T-helper 17 cell (primary cell): ENCODE measurements around the gene TPSAB1. TPM values are rescaled to one million over a fixed set of nuclear protein-coding genes. Genes with fewer than 3 reads are reported as not detected.
"Not testable (repeated sequence)": the region's sequence is repeated elsewhere in the genome, so short reads cannot be mapped to it uniquely, and the experiment has no call there.

Experiments used
- ATAC-seq: fragments of 150-1000 bp; cut with Tn5 transposase; 2 replicates; pipeline ENCODE4 v1.10.0; 2021; ENCODE audit warnings: mild to moderate bottlenecking, moderate library complexity
- DNase-seq, 3 donors: peaks; one replicate each; pipeline versions ENCODE4 v3.0.0 to v3.0.0-alpha.2; 2020 to 2021
- H3K9me3 ChIP-seq: one replicate; pipeline ENCODE4 v1.7.0; 2013; ENCODE audit warnings: low read length, mild to moderate bottlenecking; ENCODE audit not compliant: control insufficient read depth, poor library complexity, severe bottlenecking
- H3K27ac Mint-ChIP-seq: one replicate; pipeline ENCODE4 v1.8.0; 2022; ENCODE audit warnings: mild to moderate bottlenecking, moderate library complexity, mixed read lengths
- H3K27me3 Mint-ChIP-seq: one replicate; pipeline ENCODE4 v1.8.0; 2022; ENCODE audit warnings: mixed read lengths
- H3K36me3 Mint-ChIP-seq: one replicate; pipeline ENCODE4 v1.8.0; 2022; ENCODE audit warnings: low read depth, mixed read lengths
- H3K4me1 Mint-ChIP-seq: one replicate; pipeline ENCODE4 v1.8.0; 2022; ENCODE audit warnings: mild to moderate bottlenecking, mixed read lengths
- H3K4me3 Mint-ChIP-seq: one replicate; pipeline ENCODE4 v1.8.0; 2022; ENCODE audit warnings: mild to moderate bottlenecking, moderate library complexity, mixed read lengths
- total RNA-seq, 4 donors: library from RNA in 2 of 4; stranded (reverse) in 2 of 4; gene quantifications; one replicate each; pipeline ENCODE4 v1.2.3 and lab custom pipeline; 2022 to 2026

TPSAB1 gene
- total RNA-seq, 2 donors from 2014 or later, result not detected

GRCh38 chr16:1264345-1265089, 24.0 kb downstream of the TPSAB1 start:
- Mint-ChIP-seq H3K4me3 (no peak overlapping the region), H3K4me1 (no peaks in the 10 kb centered on the region), H3K36me3 (no peaks in the 10 kb centered on the region), H3K27me3 (peaks cover 13% of the 10 kb centered on the region), H3K27ac (no peak overlapping the region)
- no peaks in the 10 kb centered on the region for H3K9me3 ChIP-seq
- ATAC-seq, result no peak
- DNase-seq, result no peak

GRCh38 chr16:1265090-1265630, 24.7 kb downstream of the TPSAB1 start:
- no peak overlapping the region for H3K27ac Mint-ChIP-seq
- DNase-seq (no peak), ATAC-seq (no peak)
- no peaks in the 10 kb centered on the region for H3K4me1 Mint-ChIP-seq
- no peaks in the 10 kb centered on the region for H3K9me3 ChIP-seq
- H3K4me3 Mint-ChIP-seq, result no peak overlapping the region
- H3K27me3 Mint-ChIP-seq, result peaks cover 14% of the 10 kb centered on the region
- no peaks in the 10 kb centered on the region for H3K36me3 Mint-ChIP-seq

- ATAC-seq (no peak), DNase-seq (no peak)
- no peaks in the 10 kb centered on the region for H3K9me3 ChIP-seq
- no peaks in the 10 kb centered on the region for H3K4me1 Mint-ChIP-seq
- H3K27me3 Mint-ChIP-seq, result peaks cover 14% of the 10 kb centered on the region
- H3K4me3 Mint-ChIP-seq, result no peak overlapping the region
- no peak overlapping the region for H3K27ac Mint-ChIP-seq
- no peaks in the 10 kb centered on the region for H3K36me3 Mint-ChIP-seq
These were observed 25.3 kb downstream of the TPSAB1 start for GRCh38 chr16:1265826-1266225.

GRCh38 chr16:1269418-1269817, 28.9 kb downstream of the TPSAB1 start:
- not testable (repeated sequence) for DNase-seq, ATAC-seq, H3K9me3 ChIP-seq, H3K4me3 Mint-ChIP-seq, H3K27ac Mint-ChIP-seq, H3K36me3 Mint-ChIP-seq, H3K4me1 Mint-ChIP-seq
- H3K27me3 Mint-ChIP-seq, result peaks cover 18% of the 10 kb centered on the region

- no peak for ATAC-seq
- no peak for DNase-seq
- Mint-ChIP-seq H3K36me3 (peaks cover 3% of the 10 kb centered on the region), H3K4me1 (peaks cover 3% of the 10 kb centered on the region), H3K27me3 (peaks cover 29% of the 10 kb centered on the region), H3K4me3 (no peak overlapping the region), H3K27ac (no peak overlapping the region)
- H3K9me3 ChIP-seq, result no peaks in the 10 kb centered on the region
These were observed 30.8 kb downstream of the TPSAB1 start for GRCh38 chr16:1271380-1271723.

GRCh38 chr16:1271724-1272413, 31.4 kb downstream of the TPSAB1 start:
- H3K4me3 Mint-ChIP-seq, H3K27ac Mint-ChIP-seq, H3K9me3 ChIP-seq, H3K36me3 Mint-ChIP-seq, DNase-seq, H3K4me1 Mint-ChIP-seq, ATAC-seq: not testable (repeated sequence)
- H3K27me3 Mint-ChIP-seq, result peaks cover 29% of the 10 kb centered on the region

GRCh38 chr16:1272453-1273198, 32.1 kb downstream of the TPSAB1 start:
- DNase-seq (no peak), ATAC-seq (no peak)
- Mint-ChIP-seq H3K4me1 (peaks cover 3% of the 10 kb centered on the region), H3K27ac (no peak overlapping the region), H3K36me3 (peaks cover 3% of the 10 kb centered on the region), H3K27me3 (peaks cover 34% of the 10 kb centered on the region), H3K4me3 (no peak overlapping the region)
- no peaks in the 10 kb centered on the region for H3K9me3 ChIP-seq

GRCh38 chr16:1273816-1274215, 33.3 kb downstream of the TPSAB1 start:
- H3K36me3 Mint-ChIP-seq, result peaks cover 3% of the 10 kb centered on the region
- H3K27me3 Mint-ChIP-seq, result peaks cover 35% of the 10 kb centered on the region
- ATAC-seq, result no peak
- no peak overlapping the region for H3K27ac Mint-ChIP-seq
- no peak overlapping the region for H3K4me3 Mint-ChIP-seq
- DNase-seq, result no peak
- H3K9me3 ChIP-seq, result no peaks in the 10 kb centered on the region
- peaks cover 3% of the 10 kb centered on the region for H3K4me1 Mint-ChIP-seq

GRCh38 chr16:1274767-1275166, 34.3 kb downstream of the TPSAB1 start:
- Mint-ChIP-seq H3K4me3 (peak overlapping the region; percentile 41), H3K27ac (no peak overlapping the region), H3K4me1 (peaks cover 3% of the 10 kb centered on the region), H3K36me3 (peaks cover 3% of the 10 kb centered on the region), H3K27me3 (peaks cover 35% of the 10 kb centered on the region)
- DNase-seq (no peak), ATAC-seq (no peak)
- H3K9me3 ChIP-seq, result no peaks in the 10 kb centered on the region

- H3K27ac Mint-ChIP-seq, result no peak overlapping the region
- H3K27me3 Mint-ChIP-seq, result peaks cover 26% of the 10 kb centered on the region
- peaks cover 3% of the 10 kb centered on the region for H3K4me1 Mint-ChIP-seq
- H3K4me3 Mint-ChIP-seq, result no peak overlapping the region
- no peak for DNase-seq
- no peak for ATAC-seq
- no peaks in the 10 kb centered on the region for H3K9me3 ChIP-seq
- peaks cover 3% of the 10 kb centered on the region for H3K36me3 Mint-ChIP-seq
These were observed 35.5 kb downstream of the TPSAB1 start for GRCh38 chr16:1275791-1276579.

GRCh38 chr16:1276580-1276878, 36.0 kb downstream of the TPSAB1 start:
- Mint-ChIP-seq H3K4me3 (no peak overlapping the region), H3K27ac (no peak overlapping the region), H3K36me3 (peaks cover 3% of the 10 kb centered on the region), H3K4me1 (no peaks in the 10 kb centered on the region), H3K27me3 (peaks cover 26% of the 10 kb centered on the region)
- no peak for DNase-seq
- H3K9me3 ChIP-seq, result no peaks in the 10 kb centered on the region
- no peak for ATAC-seq

- H3K9me3 ChIP-seq, result no peaks in the 10 kb centered on the region
- peaks cover 26% of the 10 kb centered on the region for H3K27me3 Mint-ChIP-seq
- H3K36me3 Mint-ChIP-seq, result peaks cover 3% of the 10 kb centered on the region
- no peak overlapping the region for H3K27ac Mint-ChIP-seq
- DNase-seq (no peak), ATAC-seq (no peak)
- no peak overlapping the region for H3K4me3 Mint-ChIP-seq
- H3K4me1 Mint-ChIP-seq, result no peaks in the 10 kb centered on the region
These were observed 36.7 kb downstream of the TPSAB1 start for GRCh38 chr16:1277151-1277598.
